Measurements from ENCODE around the gene MED23. TPM values are rescaled to one million over a fixed set of nuclear protein-coding genes. Genes with fewer than 3 reads are reported as not detected.

MED23 gene
- polyA plus RNA-seq, 1 of the 3 experiments (the other 2 are of a cell fraction) = 10.1 TPM

DNA sequence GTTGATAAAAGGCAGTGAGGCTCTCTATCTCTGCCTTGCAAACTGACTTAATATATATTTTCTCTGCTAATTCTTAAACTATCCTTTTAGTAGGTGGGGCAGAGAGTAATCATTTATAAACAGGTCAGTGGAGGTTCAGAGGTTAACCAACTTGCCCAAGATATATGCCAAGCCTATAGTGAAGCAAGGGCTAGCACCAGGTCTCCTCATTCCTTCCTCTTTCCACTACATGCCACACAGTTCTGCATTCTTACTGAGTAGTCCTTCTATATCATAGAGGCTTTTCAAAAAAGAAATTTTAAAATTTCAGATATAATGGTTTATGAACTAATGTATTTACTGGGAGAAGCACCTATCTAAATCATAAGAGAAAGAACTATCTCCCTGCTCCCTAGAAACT is 46.5 kb downstream of the MED23 start:
- DNase-seq = no peak
- Histone ChIP-seq H3F3A (replicated peaks; ENCODE audit: insufficient read depth) (no peaks in the 10 kb centered on the region), H3K4me3 (ENCODE audit: low read depth in 2 of 2, low read length in 1 of 2) (no peak overlapping the region), H4K20me1 (ENCODE audit: insufficient read depth) (no peaks in the 10 kb centered on the region), H3K27ac (ENCODE audit: low read depth in 2 of 2, low read length in 1 of 2) (no peak overlapping the region), H3K36me3 (replicated peaks in 1 of 2; ENCODE audit: control insufficient read depth in 1 of 2, insufficient read depth in 2 of 2, low read length in 1 of 2) (peaks cover 45 to 51% of the 10 kb centered on the region in 2 experiments), H3K27me3 (ENCODE audit: insufficient read depth) (no peaks in the 10 kb centered on the region), H2AFZ (ENCODE audit: low read depth) (no peak overlapping the region), H3K4me2 (no peak overlapping the region), H3K9me2 (no peaks in the 10 kb centered on the region), H3K79me2 (ENCODE audit: insufficient read depth) (no peaks in the 10 kb centered on the region), H3K9ac (no peak overlapping the region), H3K4me1 (ENCODE audit: control insufficient read depth in 1 of 2, insufficient read depth in 2 of 2, low read depth in 1 of 2, low read length in 1 of 2) (no peaks in the 10 kb centered on the region), H3K9me3 (no peaks in the 10 kb centered on the region)
- TF ChIP-seq, protein P1, sequence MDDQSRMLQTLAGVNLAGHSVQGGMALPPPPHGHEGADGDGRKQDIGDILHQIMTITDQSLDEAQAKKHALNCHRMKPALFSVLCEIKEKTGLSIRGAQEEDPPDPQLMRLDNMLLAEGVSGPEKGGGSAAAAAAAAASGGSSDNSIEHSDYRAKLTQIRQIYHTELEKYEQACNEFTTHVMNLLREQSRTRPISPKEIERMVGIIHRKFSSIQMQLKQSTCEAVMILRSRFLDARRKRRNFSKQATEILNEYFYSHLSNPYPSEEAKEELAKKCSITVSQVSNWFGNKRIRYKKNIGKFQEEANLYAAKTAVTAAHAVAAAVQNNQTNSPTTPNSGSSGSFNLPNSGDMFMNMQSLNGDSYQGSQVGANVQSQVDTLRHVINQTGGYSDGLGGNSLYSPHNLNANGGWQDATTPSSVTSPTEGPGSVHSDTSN (IDR thresholded peaks at IDR 0.05) = no peak
- TF ChIP-seq GABPA (IDR thresholded peaks at IDR 0.05; ENCODE audit: low read depth) = no peak
- TF ChIP-seq, protein P2, sequence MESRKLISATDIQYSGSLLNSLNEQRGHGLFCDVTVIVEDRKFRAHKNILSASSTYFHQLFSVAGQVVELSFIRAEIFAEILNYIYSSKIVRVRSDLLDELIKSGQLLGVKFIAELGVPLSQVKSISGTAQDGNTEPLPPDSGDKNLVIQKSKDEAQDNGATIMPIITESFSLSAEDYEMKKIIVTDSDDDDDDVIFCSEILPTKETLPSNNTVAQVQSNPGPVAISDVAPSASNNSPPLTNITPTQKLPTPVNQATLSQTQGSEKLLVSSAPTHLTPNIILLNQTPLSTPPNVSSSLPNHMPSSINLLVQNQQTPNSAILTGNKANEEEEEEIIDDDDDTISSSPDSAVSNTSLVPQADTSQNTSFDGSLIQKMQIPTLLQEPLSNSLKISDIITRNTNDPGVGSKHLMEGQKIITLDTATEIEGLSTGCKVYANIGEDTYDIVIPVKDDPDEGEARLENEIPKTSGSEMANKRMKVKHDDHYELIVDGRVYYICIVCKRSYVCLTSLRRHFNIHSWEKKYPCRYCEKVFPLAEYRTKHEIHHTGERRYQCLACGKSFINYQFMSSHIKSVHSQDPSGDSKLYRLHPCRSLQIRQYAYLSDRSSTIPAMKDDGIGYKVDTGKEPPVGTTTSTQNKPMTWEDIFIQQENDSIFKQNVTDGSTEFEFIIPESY (IDR thresholded peaks at IDR 0.05; ENCODE audit: borderline replicate concordance, low read depth) = no peak
- no peak for TF ChIP-seq RFX5 (IDR thresholded peaks at IDR 0.05; ENCODE audit: low read length)
- TF ChIP-seq, protein P3, sequence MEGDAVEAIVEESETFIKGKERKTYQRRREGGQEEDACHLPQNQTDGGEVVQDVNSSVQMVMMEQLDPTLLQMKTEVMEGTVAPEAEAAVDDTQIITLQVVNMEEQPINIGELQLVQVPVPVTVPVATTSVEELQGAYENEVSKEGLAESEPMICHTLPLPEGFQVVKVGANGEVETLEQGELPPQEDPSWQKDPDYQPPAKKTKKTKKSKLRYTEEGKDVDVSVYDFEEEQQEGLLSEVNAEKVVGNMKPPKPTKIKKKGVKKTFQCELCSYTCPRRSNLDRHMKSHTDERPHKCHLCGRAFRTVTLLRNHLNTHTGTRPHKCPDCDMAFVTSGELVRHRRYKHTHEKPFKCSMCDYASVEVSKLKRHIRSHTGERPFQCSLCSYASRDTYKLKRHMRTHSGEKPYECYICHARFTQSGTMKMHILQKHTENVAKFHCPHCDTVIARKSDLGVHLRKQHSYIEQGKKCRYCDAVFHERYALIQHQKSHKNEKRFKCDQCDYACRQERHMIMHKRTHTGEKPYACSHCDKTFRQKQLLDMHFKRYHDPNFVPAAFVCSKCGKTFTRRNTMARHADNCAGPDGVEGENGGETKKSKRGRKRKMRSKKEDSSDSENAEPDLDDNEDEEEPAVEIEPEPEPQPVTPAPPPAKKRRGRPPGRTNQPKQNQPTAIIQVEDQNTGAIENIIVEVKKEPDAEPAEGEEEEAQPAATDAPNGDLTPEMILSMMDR (IDR thresholded peaks at IDR 0.05) = no peak
- no peak for TF ChIP-seq TEAD4 (IDR thresholded peaks at IDR 0.05; ENCODE audit: borderline replicate concordance, insufficient read depth)
- no peak for TF ChIP-seq EZH2phosphoT487 (IDR thresholded peaks at IDR 0.05; ENCODE audit: borderline replicate concordance, low read depth)
- no peak for TF ChIP-seq NRF1 (IDR thresholded peaks at IDR 0.05; ENCODE audit: low read depth, low read length)
- TF ChIP-seq SIN3A (IDR thresholded peaks at IDR 0.05; ENCODE audit: borderline replicate concordance, low read depth, low read length) = no peak
- no peak for TF ChIP-seq ELF1 (IDR thresholded peaks at IDR 0.05)
- ChIA-PET POLR2A (no interaction called here), CTCF (interaction anchor here (1.0 to 1.6 kb wide), 2 partner anchors 16 to 46 kb away, joined by 3 to 5 read pairs; partner anchors contain the start of gene MED23)

DNA sequence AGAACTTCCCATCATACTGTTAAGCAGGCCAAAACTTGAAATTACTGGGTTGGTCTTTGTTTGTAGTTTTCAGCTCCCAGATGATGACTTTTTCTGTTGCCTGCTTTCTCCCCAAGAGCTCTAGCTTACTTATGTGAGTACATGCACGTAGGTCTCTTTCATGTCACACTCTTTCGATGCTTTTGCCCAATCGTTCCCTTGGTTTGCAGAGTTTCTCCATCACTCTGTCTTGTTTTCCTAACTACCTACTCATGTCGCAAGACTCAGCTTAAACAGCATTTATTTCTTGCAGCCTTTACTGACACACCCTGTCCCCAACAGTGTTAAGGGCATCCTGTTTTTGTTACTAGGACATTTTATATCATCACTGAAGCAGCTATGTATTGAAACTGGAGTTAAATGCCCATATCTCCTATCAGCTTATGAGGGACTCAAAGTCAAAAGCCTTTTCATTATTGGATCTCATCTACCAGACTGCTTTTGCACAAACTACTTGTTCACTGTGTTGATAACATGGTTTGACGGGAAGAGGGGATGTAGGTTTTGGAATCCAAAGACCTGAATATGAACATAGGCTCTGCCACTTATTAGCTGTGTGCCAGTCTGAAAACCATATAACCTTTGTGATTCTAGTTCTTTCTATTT is 52.1 kb downstream of the MED23 start:
- no peak overlapping the region for H3K9ac ChIP-seq
- H3K9me3 ChIP-seq = no peaks in the 10 kb centered on the region
- H3K4me3 ChIP-seq (ENCODE audit: low read depth in 2 of 2, low read length in 1 of 2) = no peak overlapping the region
- no peak overlapping the region for H3K4me2 ChIP-seq
- no peaks in the 10 kb centered on the region for H3F3A ChIP-seq (replicated peaks; ENCODE audit: insufficient read depth)
- CTCF ChIA-PET = interaction anchor here (1.0 to 1.8 kb wide), 3 partner anchors 9 to 52 kb away, joined by 3 to 4 read pairs (median 3); partner anchors contain the start of gene MED23
- no peaks in the 10 kb centered on the region; the same call in 1 of the 2 replicates for H3K9me2 ChIP-seq
- no peaks in the 10 kb centered on the region for H3K27me3 ChIP-seq (ENCODE audit: insufficient read depth)
- H3K79me2 ChIP-seq (ENCODE audit: insufficient read depth) = no peaks in the 10 kb centered on the region
- TF ChIP-seq SMC3 (IDR thresholded peaks at IDR 0.05; ENCODE audit: low read depth, low read length) = no peak
- TF ChIP-seq RCOR1 (IDR thresholded peaks at IDR 0.05; ENCODE audit: low read length) = no peak
- no peak for TF ChIP-seq RXRA (IDR thresholded peaks at IDR 0.05; ENCODE audit: borderline replicate concordance, low read depth)
- no peak for TF ChIP-seq FOXM1 (IDR thresholded peaks at IDR 0.05; ENCODE audit: low read depth)
- TF ChIP-seq MEF2A (IDR thresholded peaks at IDR 0.05; ENCODE audit: borderline replicate concordance, low read depth) = no peak
- peaks cover 7 to 14% of the 10 kb centered on the region in 2 experiments for H3K36me3 ChIP-seq (replicated peaks in 1 of 2; ENCODE audit: control insufficient read depth in 1 of 2, insufficient read depth in 2 of 2, low read length in 1 of 2)
- H3K27ac ChIP-seq (ENCODE audit: low read depth in 2 of 2, low read length in 1 of 2) = no peak overlapping the region
- no peaks in the 10 kb centered on the region for H3K4me1 ChIP-seq (ENCODE audit: control insufficient read depth in 1 of 2, insufficient read depth in 2 of 2, low read depth in 1 of 2, low read length in 1 of 2)
- no peak overlapping the region for H2AFZ ChIP-seq (ENCODE audit: low read depth)
- H4K20me1 ChIP-seq (ENCODE audit: insufficient read depth) = no peaks in the 10 kb centered on the region
- POLR2A ChIA-PET = no interaction called here
- WGBS (ENCODE audit: low lambda C conversion rate) = 91% methylated on average over 5 of the region's 5 CpGs
- no peak for DNase-seq

Data from SK-N-SH (cell line).